Brain pericyte (primary cell): ENCODE data around the gene DTNBP1.

Source experiments
- DNase-seq: peaks from one replicate; pipeline ENCODE4 v3.0.0-alpha.2; 2012; ENCODE audit warnings: low read depth, low spot score

DTNBP1 gene

DNA sequence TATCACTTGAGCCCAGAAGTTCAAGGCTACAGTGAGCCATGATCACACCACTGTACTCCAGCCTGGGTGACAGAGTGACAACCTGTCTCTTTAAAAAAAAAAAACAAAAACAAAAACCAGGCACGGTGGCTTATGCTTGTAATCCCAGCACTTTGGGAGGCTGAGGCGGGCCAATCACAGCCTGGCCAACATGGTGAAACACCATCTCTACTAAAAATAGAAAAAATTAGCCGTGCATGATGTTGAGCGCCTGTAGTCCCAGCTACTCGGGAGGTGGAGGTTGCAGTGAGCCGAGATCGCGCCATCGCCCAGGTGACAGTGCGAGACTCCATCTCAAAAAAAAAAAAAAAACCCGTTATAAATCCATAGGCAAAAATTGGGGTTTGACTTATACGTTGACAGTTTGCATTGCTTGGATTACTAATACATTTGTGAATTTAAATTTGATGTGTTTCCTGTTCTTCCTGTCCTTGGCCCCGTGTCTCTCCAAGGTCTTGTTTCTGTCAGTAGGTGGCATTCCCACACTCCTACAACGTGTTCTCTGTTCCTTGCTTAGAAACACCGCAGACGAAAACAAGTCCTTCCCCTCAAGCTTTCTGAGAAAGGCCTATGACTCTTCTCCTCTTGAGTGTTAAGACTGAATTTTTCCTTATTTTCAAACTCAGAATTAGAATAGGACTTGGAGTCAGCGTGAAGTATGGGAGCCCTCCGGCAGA, 147.0 kb downstream of the DTNBP1 start:
- no peak for DNase-seq

DNA sequence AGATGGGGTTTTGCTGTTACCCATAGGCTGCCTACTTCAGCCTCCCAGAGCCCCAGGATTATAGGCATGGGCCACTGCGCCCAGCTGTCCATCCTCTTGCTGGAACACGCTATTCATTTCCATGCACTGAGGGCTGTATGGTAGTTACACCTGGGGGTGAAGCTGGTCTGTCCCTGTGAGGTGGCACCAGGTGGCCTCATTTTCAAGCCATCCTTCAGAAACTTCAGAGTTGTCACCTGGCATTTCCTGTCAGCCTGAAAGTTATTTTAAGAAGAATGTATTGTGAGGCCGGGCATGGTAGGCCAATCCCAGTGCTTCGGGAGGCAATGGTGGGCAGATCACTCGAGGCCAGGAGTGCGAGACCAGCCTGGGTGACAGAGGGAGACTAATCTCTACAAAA, 147.6 kb downstream of the DTNBP1 start:
- DNase-seq: no peak

DNA sequence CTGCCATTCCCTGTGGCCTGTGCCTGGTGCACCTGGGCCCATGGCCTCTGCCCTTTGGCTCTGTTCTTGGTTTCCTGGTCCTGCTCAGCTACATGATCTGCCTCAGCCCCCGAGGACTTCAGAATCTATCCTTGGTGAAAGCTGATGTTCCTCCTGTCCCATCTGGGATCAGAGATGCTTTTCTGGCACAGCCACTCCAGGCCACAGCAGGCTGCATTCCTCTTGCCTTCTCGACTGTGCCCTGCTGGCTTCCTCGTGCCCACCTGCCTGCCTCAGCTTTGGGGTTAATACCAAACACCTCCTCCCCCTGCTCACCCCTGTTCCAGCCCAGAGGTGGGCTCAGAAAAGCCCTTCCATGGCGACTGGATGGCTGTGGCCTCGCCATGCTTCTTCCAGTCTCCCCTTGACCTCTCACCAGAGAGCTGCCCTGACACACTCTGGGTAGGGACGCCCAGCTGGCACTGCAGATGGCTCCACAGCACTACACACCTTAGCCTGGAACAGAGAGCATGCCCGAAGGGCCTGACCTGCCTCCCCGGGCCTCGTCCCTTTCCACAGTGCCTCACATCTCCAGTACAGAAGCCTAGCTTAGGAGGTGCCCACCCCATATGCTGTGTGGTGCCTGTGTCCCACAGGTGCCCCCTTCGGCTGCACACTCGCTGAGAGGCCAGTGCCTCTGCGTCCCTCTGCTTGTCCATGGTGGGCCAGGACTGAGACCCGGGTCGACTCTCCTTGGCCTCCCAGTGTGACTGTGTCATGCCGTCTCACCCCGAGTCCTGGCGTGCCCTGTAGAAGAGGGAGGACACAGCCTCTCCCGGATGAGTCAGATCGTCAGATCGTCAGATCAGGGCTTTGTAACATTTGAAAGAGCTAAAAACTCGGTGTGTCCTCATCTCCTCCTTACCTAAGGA, 148.8 kb downstream of the DTNBP1 start:
- no peak for DNase-seq

GRCh38 chr6:15513131-15513771, 149.6 kb downstream of the DTNBP1 start:
- no peak for DNase-seq

GRCh38 chr6:15512721-15513120, 150.1 kb downstream of the DTNBP1 start:
- DNase-seq: no peak

GRCh38 chr6:15512126-15512525, 150.7 kb downstream of the DTNBP1 start:
- DNase-seq: no peak

GRCh38 chr6:15511248-15512125, 151.3 kb downstream of the DTNBP1 start:
- no peak for DNase-seq

GRCh38 chr6:15510536-15511247, 152.1 kb downstream of the DTNBP1 start:
- DNase-seq: no peak

DNA sequence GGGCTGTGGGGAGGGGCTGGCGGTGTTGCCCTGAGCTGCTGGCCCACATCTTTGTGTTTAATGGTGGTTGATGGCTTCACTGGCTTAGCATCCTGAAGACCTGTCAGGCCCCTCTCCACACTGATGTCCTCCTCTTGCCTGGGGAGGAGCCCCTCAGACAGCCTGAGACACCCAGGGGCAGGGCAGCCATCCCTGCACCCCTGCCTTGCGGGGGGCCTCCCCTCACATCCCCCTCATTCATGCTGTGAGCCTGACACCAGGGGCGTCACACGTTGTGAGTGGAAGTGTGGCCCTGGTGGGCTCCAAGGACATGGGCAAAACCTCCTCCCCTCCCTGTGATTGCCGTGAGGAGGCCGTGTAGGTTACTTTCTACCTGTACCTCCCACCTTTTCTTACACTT, 152.7 kb downstream of the DTNBP1 start:
- DNase-seq: no peak

- DNase-seq: no peak
Measured at GRCh38 chr6:15509335-15509933, 153.4 kb downstream of the DTNBP1 start.

- DNase-seq: no peak
Measured at GRCh38 chr6:15508931-15509330, 153.9 kb downstream of the DTNBP1 start.

- DNase-seq: peak; percentile 45
Measured at GRCh38 chr6:15508441-15508871, 154.4 kb downstream of the DTNBP1 start.

DNA sequence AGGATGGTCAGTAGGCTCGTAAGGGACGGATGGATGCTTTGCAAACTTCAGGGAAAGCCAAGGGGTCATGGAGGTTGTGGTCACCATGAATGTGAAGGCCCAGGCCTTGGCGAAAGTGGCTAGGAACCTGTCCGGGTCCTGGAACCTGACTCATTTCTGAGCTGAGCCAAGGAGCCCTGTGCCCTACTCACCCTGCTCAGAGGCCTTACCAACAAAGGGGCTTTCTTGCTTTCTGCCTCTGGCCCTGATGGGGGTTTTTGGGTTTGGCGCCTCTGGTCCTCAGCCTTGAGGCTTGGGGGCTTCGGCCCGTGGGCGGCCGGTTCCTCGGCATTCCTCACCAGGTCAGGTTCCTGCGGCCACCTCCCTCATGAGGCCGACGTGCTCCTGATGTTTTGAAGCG, 155.1 kb downstream of the DTNBP1 start:
- no peak for DNase-seq

DNA sequence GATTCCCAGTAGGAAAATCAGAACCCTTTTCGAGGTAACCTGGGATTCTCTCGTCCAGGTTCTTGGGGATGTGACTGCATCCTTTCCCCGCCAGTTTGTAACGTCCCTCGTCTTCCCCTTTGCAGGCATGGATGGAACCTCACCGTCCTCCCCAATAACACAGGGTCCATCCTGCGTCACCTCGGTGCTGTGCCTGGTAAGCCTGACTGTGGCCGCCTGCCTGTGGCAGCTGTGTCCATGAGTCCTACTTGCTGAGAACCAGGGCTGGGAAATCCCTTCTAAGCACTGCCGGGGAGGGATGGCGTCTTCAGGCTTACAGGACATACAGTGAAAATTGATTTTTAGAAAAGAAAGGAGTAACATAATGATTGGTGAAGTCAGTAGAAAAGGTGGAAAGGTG, 155.6 kb downstream of the DTNBP1 start:
- DNase-seq: no peak

DNA sequence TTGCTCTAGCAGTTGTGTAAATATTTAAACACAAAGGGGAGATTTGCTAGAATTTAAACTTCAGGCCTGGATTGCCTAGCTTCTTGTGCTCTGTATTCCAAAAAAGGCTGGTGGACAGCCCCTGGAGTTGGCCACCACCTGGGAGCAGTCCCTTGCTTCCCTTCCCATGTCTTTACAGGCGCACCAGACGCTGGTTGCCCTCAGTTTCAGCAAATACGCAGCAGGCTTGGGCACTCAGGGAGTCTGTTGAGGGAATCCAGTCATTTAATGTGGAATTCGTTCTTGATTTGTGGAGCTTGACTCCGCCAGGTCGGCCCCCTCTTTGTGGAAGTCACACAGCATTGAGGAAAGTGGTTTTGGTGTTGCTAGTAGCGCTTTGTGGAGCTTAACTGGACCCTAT, 156.8 kb downstream of the DTNBP1 start:
- DNase-seq: no peak

DNA sequence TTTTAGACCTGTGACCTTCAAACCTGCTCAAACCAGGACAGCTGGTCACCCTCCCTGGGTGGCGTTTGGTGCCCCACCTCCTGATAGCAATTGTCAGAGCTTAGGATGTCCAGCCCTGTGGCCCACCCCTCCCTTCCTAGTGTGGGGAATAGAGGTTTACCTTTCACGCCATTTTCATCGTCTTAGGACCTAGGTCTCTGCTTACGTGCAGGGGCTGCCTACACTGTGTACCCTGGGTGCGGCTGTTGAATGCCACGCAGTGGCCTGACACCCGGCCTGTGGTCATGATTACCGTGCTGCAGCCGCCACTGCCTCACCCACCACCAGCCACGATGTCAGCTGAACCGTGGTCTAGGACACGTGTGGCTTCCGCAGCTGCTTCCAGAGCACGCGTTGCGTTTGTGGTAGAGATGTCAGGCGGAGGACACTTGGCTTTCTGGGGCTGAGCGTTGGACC, 157.3 kb downstream of the DTNBP1 start:
- no peak for DNase-seq

GRCh38 chr6:15504581-15505350, 158.1 kb downstream of the DTNBP1 start:
- DNase-seq: peak; percentile 99

- DNase-seq: no peak
Measured at GRCh38 chr6:15504040-15504495, 158.8 kb downstream of the DTNBP1 start.

GRCh38 chr6:15503346-15503680, 159.5 kb downstream of the DTNBP1 start:
- DNase-seq: no peak
